Measurements from ENCODE around the gene CCNB2. TPM values are rescaled to one million over a fixed set of nuclear protein-coding genes. Genes with fewer than 3 reads are reported as not detected.

Gene CCNB2
- total and polyA plus RNA-seq, 8 donors: 3.3 to 70.1 (median 33.8) TPM

- intact Hi-C loops (cut with DNase I): no loop called here
- H3K4me1 ChIP-seq: no peaks in the 10 kb centered on the region
- H3K36me3 ChIP-seq: peaks cover 0 to 56% of the 10 kb centered on the region in 2 donors
- no peaks in the 10 kb centered on the region for H3K27me3 ChIP-seq
- DNase-seq (no peak), ATAC-seq (no peak)
- no peak for TF ChIP-seq CTCF (IDR thresholded peaks at IDR 0.05)
- no peaks in the 10 kb centered on the region for H3K9me3 ChIP-seq
- H3K4me3 ChIP-seq: no peak overlapping the region
- H3K27ac ChIP-seq: no peak overlapping the region
Observed at GRCh38 chr15:59099162-59099685, 5.7 kb upstream of the CCNB2 start.

GRCh38 chr15:59104602-59104911 lies 389 bp upstream of the CCNB2 start:
- intact Hi-C loops (cut with DNase I): no loop called here
- Histone ChIP-seq H3K4me1 (peaks cover 0 to 13% of the 10 kb centered on the region in 2 donors), H3K36me3 (peaks cover 0 to 12% of the 10 kb centered on the region in 2 donors), H3K27me3 (no peaks in the 10 kb centered on the region), H3K27ac (peak overlapping the region; percentile 54 to 80), H3K4me3 (peak overlapping the region; percentile 78 to 86), H3K9me3 (no peaks in the 10 kb centered on the region)
- no peak for TF ChIP-seq CTCF (IDR thresholded peaks at IDR 0.05)
- DNase-seq (no peak), ATAC-seq (peak; percentile 37)

- intact Hi-C loops (cut with DNase I): no loop called here
- peak; percentile 34 for ATAC-seq
- Histone ChIP-seq H3K27me3 (no peaks in the 10 kb centered on the region), H3K9me3 (no peaks in the 10 kb centered on the region), H3K36me3 (no peaks in the 10 kb centered on the region), H3K27ac (no peak overlapping the region), H3K4me3 (peak overlapping the region; percentile 78 to 86), H3K4me1 (peaks cover 0 to 13% of the 10 kb centered on the region in 2 donors)
- no peak for TF ChIP-seq CTCF (IDR thresholded peaks at IDR 0.05)
- no peak for DNase-seq
Observed at GRCh38 chr15:59105854-59106253, 908 bp downstream of the CCNB2 start.

- H3K9me3 ChIP-seq: no peaks in the 10 kb centered on the region
- peaks cover 0 to 6% of the 10 kb centered on the region in 2 donors for H3K36me3 ChIP-seq
- no peak overlapping the region for H3K4me3 ChIP-seq
- intact Hi-C loops (cut with DNase I): no loop called here
- H3K27me3 ChIP-seq: no peaks in the 10 kb centered on the region
- peaks cover 0 to 1% of the 10 kb centered on the region in 2 donors for H3K4me1 ChIP-seq
- H3K27ac ChIP-seq: no peak overlapping the region
- no peak for TF ChIP-seq CTCF (IDR thresholded peaks at IDR 0.05)
- ATAC-seq: no peak
- no peak for DNase-seq
Observed at GRCh38 chr15:59111251-59111650, 6.3 kb downstream of the CCNB2 start.

GRCh38 chr15:59115047-59115446 lies 10.1 kb downstream of the CCNB2 start:
- DNase-seq: no peak
- H3K27me3 ChIP-seq: no peaks in the 10 kb centered on the region
- H3K4me3 ChIP-seq: no peak overlapping the region
- no peak for TF ChIP-seq CTCF (IDR thresholded peaks at IDR 0.05)
- no peaks in the 10 kb centered on the region for H3K4me1 ChIP-seq
- ATAC-seq: no peak
- peaks cover 0 to 26% of the 10 kb centered on the region in 2 donors for H3K36me3 ChIP-seq
- intact Hi-C loops (cut with DNase I): no loop called here
- H3K27ac ChIP-seq: no peak overlapping the region
- H3K9me3 ChIP-seq: no peaks in the 10 kb centered on the region

Measured in left lung (tissue), 10 donors.